Measurements from ENCODE around the gene ZBTB7C. TPM values are rescaled to one million over a fixed set of nuclear protein-coding genes. Genes with fewer than 3 reads are reported as not detected.

The ZBTB7C gene
- total RNA-seq, 4 donors from 2014 or later = 38.2 to 92.3 (median 52.4) TPM

GRCh38 chr18:48304906-48305693 is 104.1 kb downstream of the ZBTB7C start:
- no peaks in the 10 kb centered on the region for H3K27me3 ChIP-seq
- no peak for DNase-seq
- no peak overlapping the region for H3K4me3 ChIP-seq
- peak overlapping the region in 1 of 4 donors; percentile 89 for H3K27ac ChIP-seq
- H3K4me1 ChIP-seq = peaks cover 25 to 57% (median 29%) of the 10 kb centered on the region in 3 donors
- 89 to 90% methylated on average over 12 to 13 of the region's 16 CpGs for WGBS, 2 donors
- intact Hi-C loops (cut with DNase I) = loop anchor here (10.0 kb wide), 1 partner anchor 70 kb away; no protein-coding TSS in a partner anchor
- TF ChIP-seq POLR2A (IDR thresholded peaks at IDR 0.05) (no peak), CTCF (IDR thresholded peaks at IDR 0.05) (no peak)
- no peaks in the 10 kb centered on the region for H3K36me3 ChIP-seq
- no peaks in the 10 kb centered on the region for H3K9me3 ChIP-seq

GRCh38 chr18:48303883-48304282 is 105.3 kb downstream of the ZBTB7C start:
- 76 to 90% methylated on average over 3 of the region's 3 CpGs for WGBS, 2 donors
- Histone ChIP-seq H3K4me1 (peaks cover 27 to 55% (median 31%) of the 10 kb centered on the region in 3 donors), H3K27me3 (no peaks in the 10 kb centered on the region), H3K27ac (no peak overlapping the region), H3K36me3 (no peaks in the 10 kb centered on the region), H3K9me3 (no peaks in the 10 kb centered on the region), H3K4me3 (no peak overlapping the region)
- intact Hi-C loops (cut with DNase I) = loop anchor here (10.0 kb wide), 1 partner anchor 69 kb away; no protein-coding TSS in a partner anchor
- no peak for DNase-seq
- no peak for TF ChIP-seq CTCF (IDR thresholded peaks at IDR 0.05)
- TF ChIP-seq POLR2A (IDR thresholded peaks at IDR 0.05) = no peak

- Histone ChIP-seq H3K27me3 (no peaks in the 10 kb centered on the region), H3K4me1 (peaks cover 19 to 44% (median 24%) of the 10 kb centered on the region in 3 donors), H3K36me3 (no peaks in the 10 kb centered on the region), H3K4me3 (no peak overlapping the region), H3K27ac (no peak overlapping the region), H3K9me3 (no peaks in the 10 kb centered on the region)
- intact Hi-C loops (cut with DNase I) = loop anchor here (10.0 kb wide), 1 partner anchor 68 kb away; no protein-coding TSS in a partner anchor
- no peak for TF ChIP-seq CTCF (IDR thresholded peaks at IDR 0.05)
- no peak for TF ChIP-seq POLR2A (IDR thresholded peaks at IDR 0.05)
- WGBS, 2 donors = 87 to 100% methylated on average over 2 of the region's 3 CpGs
- no peak for DNase-seq
Measured at GRCh38 chr18:48302736-48303135, 106.4 kb downstream of the ZBTB7C start.

GRCh38 chr18:48300463-48300961 is 108.7 kb downstream of the ZBTB7C start:
- Histone ChIP-seq H3K4me1 (peaks cover 10 to 30% (median 11%) of the 10 kb centered on the region in 3 donors), H3K9me3 (no peaks in the 10 kb centered on the region), H3K4me3 (no peak overlapping the region), H3K36me3 (no peaks in the 10 kb centered on the region), H3K27ac (peak overlapping the region in 3 of 4 donors; percentile 4 to 57 (median 55)), H3K27me3 (no peaks in the 10 kb centered on the region)
- no peak for DNase-seq
- intact Hi-C loops (cut with DNase I) = loop anchor here (10.0 kb wide), 1 partner anchor 66 kb away; no protein-coding TSS in a partner anchor
- 42 to 45% methylated on average over 5 to 6 of the region's 6 CpGs for WGBS, 2 donors
- TF ChIP-seq POLR2A (IDR thresholded peaks at IDR 0.05) = no peak
- TF ChIP-seq CTCF (IDR thresholded peaks at IDR 0.05) = no peak

GRCh38 chr18:48297139-48297538 is 112.0 kb downstream of the ZBTB7C start:
- peaks cover 28 to 41% (median 29%) of the 10 kb centered on the region in 3 donors for H3K4me1 ChIP-seq
- 56 to 63% methylated on average over 4 of the region's 4 CpGs for WGBS, 2 donors
- intact Hi-C loops (cut with DNase I) = no loop called here
- H3K9me3 ChIP-seq = no peaks in the 10 kb centered on the region
- H3K27me3 ChIP-seq = no peaks in the 10 kb centered on the region
- TF ChIP-seq POLR2A (IDR thresholded peaks at IDR 0.05) (no peak), CTCF (IDR thresholded peaks at IDR 0.05) (no peak)
- H3K27ac ChIP-seq = no peak overlapping the region
- no peaks in the 10 kb centered on the region for H3K36me3 ChIP-seq
- no peak overlapping the region for H3K4me3 ChIP-seq
- DNase-seq = no peak

All from esophagus squamous epithelium (tissue), 5 donors.